ENCODE data around the gene PRRG2.

GRCh38 chr19:49574206-49574755 is 6.8 kb upstream of the PRRG2 start:
- TF ChIP-seq POLR2AphosphoS5 (IDR thresholded peaks at IDR 0.05; ENCODE audit: low read depth, low read length) (no peak), POLR2A (IDR thresholded peaks at IDR 0.05; ENCODE audit: low read depth, low read length) (no peak)

All from GM12892 (cell line).